NT2/D1 (cell line): ENCODE results near the gene MTFR1L.
A peak's percentile ranks its signal among the peaks of the same experiment; 100 is the strongest.

Experiments used
- DNase-seq: peaks from one replicate; pipeline ENCODE4 v3.0.0-alpha.2; 2011; ENCODE audit warnings: low read depth, low spot score
- H3K27me3 ChIP-seq: 2 replicates; pipeline ENCODE4 v1.6.0; 2011; ENCODE audit warnings: mild to moderate bottlenecking; ENCODE audit not compliant: insufficient read length, insufficient read depth
- H3K36me3 ChIP-seq: 2 replicates; pipeline ENCODE4 v1.6.1; 2011; ENCODE audit warnings: mild to moderate bottlenecking, low read length, mixed read lengths; ENCODE audit not compliant: insufficient read depth, insufficient read length
- H3K4me1 ChIP-seq: 2 replicates; pipeline ENCODE4 v1.5.1; 2011; ENCODE audit not compliant: insufficient read depth, insufficient read length
- H3K4me3 ChIP-seq: 2 replicates; pipeline ENCODE4 v1.5.1; 2011; ENCODE audit warnings: low read depth; ENCODE audit not compliant: insufficient read length
- H3K9ac ChIP-seq: 2 replicates; pipeline ENCODE4 v1.6.0; 2011; ENCODE audit warnings: low read depth; ENCODE audit not compliant: insufficient read length
- H3K9me3 ChIP-seq: 2 replicates; pipeline ENCODE4 v1.5.1; 2011; ENCODE audit warnings: mild to moderate bottlenecking, low read length; ENCODE audit not compliant: insufficient read depth
- SUZ12 ChIP-seq: IDR thresholded peaks from 2 replicates; pipeline ENCODE4 v1.6.1; 2011; ENCODE audit not compliant: insufficient read length, insufficient read depth; ENCODE audit errors: extremely low read depth
- YY1 ChIP-seq: IDR thresholded peaks from 2 replicates; pipeline ENCODE4 v1.6.1; 2011; ENCODE audit not compliant: insufficient read length, insufficient read depth
- ZNF274 ChIP-seq: IDR thresholded peaks from 2 replicates; pipeline ENCODE4 v1.6.1; 2011; ENCODE audit warnings: mild to moderate bottlenecking, low read depth, low read length

MTFR1L gene

GRCh38 chr1:25875856-25876692 lies 56.3 kb downstream of the MTFR1L start:
- H3K4me1 ChIP-seq: peaks cover 15% of the 10 kb centered on the region
- no peaks in the 10 kb centered on the region for H3K9me3 ChIP-seq
- peak overlapping the region; percentile 80 for H3K9ac ChIP-seq
- H3K4me3 ChIP-seq: peak overlapping the region; percentile 47
- TF ChIP-seq ZNF274 (no peak), YY1 (no peak), SUZ12 (no peak)
- H3K27me3 ChIP-seq: peaks cover 21% of the 10 kb centered on the region
- H3K36me3 ChIP-seq: no peaks in the 10 kb centered on the region
- DNase-seq: no peak

DNA sequence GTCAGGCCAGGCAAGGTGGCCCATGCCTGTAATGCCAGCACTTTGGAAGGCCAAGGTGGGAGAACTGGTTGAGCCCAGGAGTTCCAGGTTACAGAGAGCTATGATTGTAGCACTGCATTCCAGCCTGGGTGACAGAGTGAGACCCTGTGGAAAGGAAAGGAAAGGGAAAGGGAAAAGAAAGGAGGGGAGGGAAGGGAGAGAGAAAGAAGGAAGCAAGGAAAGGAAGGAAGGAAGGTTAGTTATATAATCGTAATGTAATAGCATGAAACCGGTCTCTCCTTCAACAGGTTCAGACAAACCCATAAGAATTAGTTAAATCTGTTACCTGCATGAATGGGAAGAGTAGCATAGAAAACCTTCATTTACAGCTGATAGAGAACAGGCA lies 56.9 kb downstream of the MTFR1L start:
- H3K4me3 ChIP-seq: no peak overlapping the region
- H3K9ac ChIP-seq: peak overlapping the region; percentile 80
- TF ChIP-seq YY1 (no peak), SUZ12 (no peak), ZNF274 (no peak)
- no peaks in the 10 kb centered on the region for H3K36me3 ChIP-seq
- no peak for DNase-seq
- peaks cover 21% of the 10 kb centered on the region for H3K27me3 ChIP-seq
- H3K9me3 ChIP-seq: no peaks in the 10 kb centered on the region
- peaks cover 15% of the 10 kb centered on the region for H3K4me1 ChIP-seq

DNA sequence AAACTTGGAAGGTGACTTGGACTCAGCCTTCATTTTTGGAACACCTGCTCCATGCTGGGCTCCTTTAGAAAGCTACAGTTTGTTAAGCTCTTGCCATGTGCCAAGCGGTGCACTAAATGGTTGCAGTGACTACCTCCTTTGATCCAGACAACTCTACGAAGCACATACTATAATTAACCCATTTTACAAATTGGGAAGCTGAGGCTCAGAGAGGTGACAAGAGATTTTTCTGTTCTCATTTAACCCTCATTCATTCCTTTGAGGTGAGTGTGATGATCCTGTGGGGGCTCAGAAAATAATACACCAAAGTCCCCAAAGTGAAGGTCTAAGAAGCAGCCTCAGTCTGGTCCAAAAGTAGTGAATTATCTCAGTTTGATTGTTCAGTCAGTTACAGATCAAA lies 57.4 kb downstream of the MTFR1L start:
- Histone ChIP-seq H3K27me3 (peaks cover 21% of the 10 kb centered on the region), H3K9me3 (no peaks in the 10 kb centered on the region), H3K4me3 (no peak overlapping the region), H3K9ac (no peak overlapping the region), H3K4me1 (peaks cover 14% of the 10 kb centered on the region), H3K36me3 (no peaks in the 10 kb centered on the region)
- TF ChIP-seq YY1 (no peak), ZNF274 (no peak), SUZ12 (no peak)
- DNase-seq: no peak

- Histone ChIP-seq H3K9me3 (no peaks in the 10 kb centered on the region), H3K36me3 (no peaks in the 10 kb centered on the region), H3K9ac (no peak overlapping the region), H3K4me1 (peaks cover 14% of the 10 kb centered on the region), H3K4me3 (no peak overlapping the region), H3K27me3 (peaks cover 21% of the 10 kb centered on the region)
- no peak for DNase-seq
- TF ChIP-seq YY1: no peak
- TF ChIP-seq ZNF274: no peak
- TF ChIP-seq SUZ12: no peak
Observed at GRCh38 chr1:25878690-25879089, 58.9 kb downstream of the MTFR1L start.

- no peaks in the 10 kb centered on the region for H3K36me3 ChIP-seq
- DNase-seq: no peak
- peaks cover 21% of the 10 kb centered on the region for H3K27me3 ChIP-seq
- no peak for TF ChIP-seq SUZ12
- H3K4me3 ChIP-seq: no peak overlapping the region
- H3K4me1 ChIP-seq: peaks cover 9% of the 10 kb centered on the region
- H3K9me3 ChIP-seq: no peaks in the 10 kb centered on the region
- no peak overlapping the region for H3K9ac ChIP-seq
Observed at GRCh38 chr1:25879675-25880074, 59.9 kb downstream of the MTFR1L start.

DNA sequence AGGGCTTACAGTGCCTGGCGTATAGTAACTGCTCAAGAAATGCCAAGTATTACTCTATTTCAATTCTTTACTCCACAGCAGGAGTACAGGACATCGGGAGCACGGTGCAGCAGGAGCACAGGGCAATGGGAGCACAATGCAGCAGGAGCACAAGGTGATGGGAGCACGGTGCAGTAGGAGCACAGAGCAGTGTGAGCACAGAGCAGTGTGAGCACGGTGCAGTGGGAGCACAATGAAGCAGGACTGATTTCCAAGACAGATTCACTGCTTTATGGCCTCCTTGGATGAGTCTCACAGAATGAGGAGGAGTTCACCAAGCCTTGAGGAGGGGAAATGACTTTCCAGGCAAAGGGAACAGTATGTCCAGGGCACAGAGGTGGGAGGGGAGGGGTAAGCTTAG lies 60.8 kb downstream of the MTFR1L start:
- H3K9ac ChIP-seq: no peak overlapping the region
- peaks cover 21% of the 10 kb centered on the region for H3K27me3 ChIP-seq
- no peaks in the 10 kb centered on the region for H3K36me3 ChIP-seq
- DNase-seq: no peak
- H3K4me1 ChIP-seq: peaks cover 8% of the 10 kb centered on the region
- no peak overlapping the region for H3K4me3 ChIP-seq
- H3K9me3 ChIP-seq: no peaks in the 10 kb centered on the region
- TF ChIP-seq YY1 (no peak), SUZ12 (no peak), ZNF274 (no peak)

GRCh38 chr1:25881266-25881665 lies 61.5 kb downstream of the MTFR1L start:
- no peak for DNase-seq
- H3K4me3 ChIP-seq: no peak overlapping the region

More at GRCh38 chr1:25881266-25881665, 61.5 kb downstream of the MTFR1L start:
- Histone ChIP-seq H3K36me3 (no peaks in the 10 kb centered on the region), H3K9me3 (no peaks in the 10 kb centered on the region), H3K9ac (no peak overlapping the region), H3K27me3 (peaks cover 21% of the 10 kb centered on the region), H3K4me1 (peaks cover 8% of the 10 kb centered on the region)
- no peak for TF ChIP-seq YY1
- TF ChIP-seq ZNF274: no peak
- TF ChIP-seq SUZ12: no peak
